GM12873 (cell line): ENCODE results near the gene CETP.

ENCODE experiments used
- TF ChIP-seq, protein P1 (sequence below): IDR thresholded peaks from 2 replicates; pipeline ENCODE4 v1.5.1; 2012; ENCODE audit warnings: low read depth, mild to moderate bottlenecking, moderate library complexity, low read length, control low read depth; ENCODE audit not compliant: insufficient read depth; ENCODE audit errors: missing control alignments

Gene CETP

GRCh38 chr16:56945847-56946527, 15.8 kb upstream of the CETP start:
- TF ChIP-seq, protein P1, sequence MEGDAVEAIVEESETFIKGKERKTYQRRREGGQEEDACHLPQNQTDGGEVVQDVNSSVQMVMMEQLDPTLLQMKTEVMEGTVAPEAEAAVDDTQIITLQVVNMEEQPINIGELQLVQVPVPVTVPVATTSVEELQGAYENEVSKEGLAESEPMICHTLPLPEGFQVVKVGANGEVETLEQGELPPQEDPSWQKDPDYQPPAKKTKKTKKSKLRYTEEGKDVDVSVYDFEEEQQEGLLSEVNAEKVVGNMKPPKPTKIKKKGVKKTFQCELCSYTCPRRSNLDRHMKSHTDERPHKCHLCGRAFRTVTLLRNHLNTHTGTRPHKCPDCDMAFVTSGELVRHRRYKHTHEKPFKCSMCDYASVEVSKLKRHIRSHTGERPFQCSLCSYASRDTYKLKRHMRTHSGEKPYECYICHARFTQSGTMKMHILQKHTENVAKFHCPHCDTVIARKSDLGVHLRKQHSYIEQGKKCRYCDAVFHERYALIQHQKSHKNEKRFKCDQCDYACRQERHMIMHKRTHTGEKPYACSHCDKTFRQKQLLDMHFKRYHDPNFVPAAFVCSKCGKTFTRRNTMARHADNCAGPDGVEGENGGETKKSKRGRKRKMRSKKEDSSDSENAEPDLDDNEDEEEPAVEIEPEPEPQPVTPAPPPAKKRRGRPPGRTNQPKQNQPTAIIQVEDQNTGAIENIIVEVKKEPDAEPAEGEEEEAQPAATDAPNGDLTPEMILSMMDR, result no peak

- TF ChIP-seq, protein P1, result no peak
Measured at GRCh38 chr16:56946767-56947603, 14.8 kb upstream of the CETP start.

DNA sequence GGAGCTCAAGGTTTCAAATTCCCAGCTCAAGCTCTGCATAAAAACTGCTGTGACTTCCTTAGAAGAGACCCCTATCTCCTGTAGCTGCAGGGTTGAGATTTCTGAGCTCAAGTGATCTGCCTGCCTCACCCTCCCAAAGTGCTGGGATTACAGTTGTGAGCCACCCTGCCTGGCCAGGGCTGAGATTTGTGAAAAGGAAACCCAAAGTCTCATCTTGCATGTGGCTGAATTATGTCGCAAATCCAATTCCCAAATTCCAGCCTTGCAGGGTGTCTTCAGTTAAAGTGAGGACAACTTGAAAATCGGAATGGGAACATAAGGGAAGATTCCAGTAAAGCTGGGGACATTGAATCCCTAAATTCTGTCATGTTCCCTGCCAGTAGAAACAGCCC, 14.2 kb upstream of the CETP start:
- TF ChIP-seq, protein P1, result no peak

- TF ChIP-seq, protein P1, result no peak
Measured at GRCh38 chr16:56948234-56948633, 13.5 kb upstream of the CETP start.

DNA sequence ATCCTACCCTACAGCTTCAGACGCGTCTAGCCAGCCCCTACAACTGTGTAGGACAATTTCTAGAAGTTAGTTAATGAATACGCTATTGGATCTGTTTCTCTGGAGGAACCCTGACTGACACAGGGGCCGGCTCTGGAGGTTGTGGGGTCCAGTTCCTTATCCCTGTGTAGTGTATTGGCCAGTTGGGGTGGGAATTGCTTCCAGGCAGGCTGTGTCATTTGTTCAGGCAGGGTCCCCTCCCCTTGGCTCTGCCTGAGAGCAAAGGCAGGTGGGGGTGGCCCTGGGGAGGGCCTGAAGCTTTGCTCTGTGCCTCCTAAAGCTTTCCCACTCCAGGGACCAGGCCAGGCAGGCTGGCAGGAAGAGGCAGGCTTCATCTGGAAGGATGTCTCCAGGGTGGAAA, 11.7 kb upstream of the CETP start:
- TF ChIP-seq, protein P1, result no peak

GRCh38 chr16:56950455-56950854, 11.3 kb upstream of the CETP start:
- TF ChIP-seq, protein P1, result no peak
